ENCODE data around the gene UBASH3B.

The UBASH3B gene

DNA sequence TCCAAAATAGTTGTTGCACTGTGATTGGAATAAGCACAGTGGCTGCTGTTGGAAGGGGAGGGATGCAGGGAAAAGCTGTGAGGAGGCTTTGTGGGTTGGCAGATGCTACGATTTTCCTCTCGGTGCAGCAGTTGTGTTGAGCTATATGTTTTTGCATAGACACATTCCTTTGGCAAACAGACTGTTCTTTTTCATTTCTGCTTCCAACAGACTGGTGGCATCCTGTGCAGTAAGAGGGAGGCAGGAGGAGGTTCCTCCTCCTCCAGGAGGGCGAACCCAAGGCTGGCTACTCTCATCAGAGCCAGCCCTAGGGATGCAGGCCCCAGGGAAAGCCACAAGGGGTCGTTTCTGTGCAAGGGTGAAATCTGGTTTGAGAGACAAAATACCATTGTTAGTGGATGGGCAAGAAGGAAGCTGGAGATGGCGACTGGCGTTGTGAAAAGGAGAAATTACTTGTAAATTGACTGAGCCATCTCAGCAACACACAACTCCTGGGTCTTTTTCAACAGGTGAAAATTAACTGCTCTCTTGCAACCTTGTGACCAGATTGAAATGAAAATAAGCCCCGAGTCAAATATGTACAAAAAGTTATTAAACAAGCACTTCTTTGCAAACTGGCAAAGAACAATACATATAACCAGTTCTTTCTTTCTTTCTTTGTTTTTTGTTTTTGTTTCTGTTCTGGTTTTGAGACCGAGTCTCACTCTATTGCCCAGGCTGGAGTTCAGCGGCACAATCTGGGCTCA lies 26.5 kb upstream of the UBASH3B start:
- TF ChIP-seq, protein P1, sequence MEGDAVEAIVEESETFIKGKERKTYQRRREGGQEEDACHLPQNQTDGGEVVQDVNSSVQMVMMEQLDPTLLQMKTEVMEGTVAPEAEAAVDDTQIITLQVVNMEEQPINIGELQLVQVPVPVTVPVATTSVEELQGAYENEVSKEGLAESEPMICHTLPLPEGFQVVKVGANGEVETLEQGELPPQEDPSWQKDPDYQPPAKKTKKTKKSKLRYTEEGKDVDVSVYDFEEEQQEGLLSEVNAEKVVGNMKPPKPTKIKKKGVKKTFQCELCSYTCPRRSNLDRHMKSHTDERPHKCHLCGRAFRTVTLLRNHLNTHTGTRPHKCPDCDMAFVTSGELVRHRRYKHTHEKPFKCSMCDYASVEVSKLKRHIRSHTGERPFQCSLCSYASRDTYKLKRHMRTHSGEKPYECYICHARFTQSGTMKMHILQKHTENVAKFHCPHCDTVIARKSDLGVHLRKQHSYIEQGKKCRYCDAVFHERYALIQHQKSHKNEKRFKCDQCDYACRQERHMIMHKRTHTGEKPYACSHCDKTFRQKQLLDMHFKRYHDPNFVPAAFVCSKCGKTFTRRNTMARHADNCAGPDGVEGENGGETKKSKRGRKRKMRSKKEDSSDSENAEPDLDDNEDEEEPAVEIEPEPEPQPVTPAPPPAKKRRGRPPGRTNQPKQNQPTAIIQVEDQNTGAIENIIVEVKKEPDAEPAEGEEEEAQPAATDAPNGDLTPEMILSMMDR (IDR thresholded peaks at IDR 0.05; ENCODE audit: insufficient read depth, low read length), result peak; percentile 85
- TF ChIP-seq SPI1 (IDR thresholded peaks at IDR 0.05; ENCODE audit: borderline replicate concordance, low read depth), result no peak
- H3K4me3 ChIP-seq (replicated peaks; ENCODE audit: insufficient read depth, low read length), result no peak overlapping the region
- H3K27ac ChIP-seq (replicated peaks), result no peak overlapping the region
- no peaks in the 10 kb centered on the region for H3K27me3 ChIP-seq (ENCODE audit: insufficient read depth, poor library complexity, severe bottlenecking)
- peak; percentile 52 to 81 for DNase-seq (ENCODE audit: low read depth in 1 of 2, low spot score in 1 of 2)

DNA sequence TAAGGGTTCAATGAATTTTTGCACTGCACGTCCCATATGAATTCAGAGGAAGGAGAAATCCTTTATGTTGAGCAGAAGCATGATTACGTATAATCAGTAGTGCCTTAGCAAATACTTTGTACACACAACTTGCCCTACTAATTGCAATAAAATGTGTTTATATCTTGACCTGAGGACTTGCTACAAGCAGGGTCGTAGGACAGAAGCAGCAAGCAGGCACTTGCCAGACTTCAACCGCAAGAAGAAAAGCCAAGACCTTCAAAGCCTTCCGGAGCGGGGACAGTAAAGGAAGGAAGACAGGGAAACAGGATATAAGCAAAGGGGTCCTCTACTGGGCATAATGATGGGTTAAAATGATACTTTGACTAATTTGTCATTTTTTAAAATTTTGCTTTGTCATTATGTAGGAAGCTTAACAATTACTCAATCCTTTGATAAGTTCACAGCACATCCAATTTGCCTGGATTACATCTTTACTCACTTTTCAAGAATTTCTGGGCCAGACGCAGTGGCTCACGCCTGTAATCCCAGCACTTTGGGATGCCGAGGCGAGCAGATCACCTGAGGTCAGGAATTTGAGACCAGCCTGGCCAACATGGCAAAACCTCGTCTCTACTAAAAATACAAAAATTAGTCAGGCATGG lies 23.2 kb upstream of the UBASH3B start:
- DNase-seq (ENCODE audit: low read depth in 1 of 2, low spot score in 1 of 2), result no peak
- Histone ChIP-seq H3K27ac (replicated peaks) (no peak overlapping the region), H3K4me3 (replicated peaks; ENCODE audit: insufficient read depth, low read length) (no peak overlapping the region), H3K27me3 (ENCODE audit: insufficient read depth, poor library complexity, severe bottlenecking) (no peaks in the 10 kb centered on the region)
- TF ChIP-seq, protein P1 (IDR thresholded peaks at IDR 0.05; ENCODE audit: insufficient read depth, low read length), result no peak
- TF ChIP-seq SPI1 (IDR thresholded peaks at IDR 0.05; ENCODE audit: borderline replicate concordance, low read depth) (no peak), POLR2AphosphoS5 (IDR thresholded peaks at IDR 0.05; ENCODE audit: low read depth) (no peak), GABPA (IDR thresholded peaks at IDR 0.05; ENCODE audit: low read depth) (no peak)
- TF ChIP-seq, protein P2, sequence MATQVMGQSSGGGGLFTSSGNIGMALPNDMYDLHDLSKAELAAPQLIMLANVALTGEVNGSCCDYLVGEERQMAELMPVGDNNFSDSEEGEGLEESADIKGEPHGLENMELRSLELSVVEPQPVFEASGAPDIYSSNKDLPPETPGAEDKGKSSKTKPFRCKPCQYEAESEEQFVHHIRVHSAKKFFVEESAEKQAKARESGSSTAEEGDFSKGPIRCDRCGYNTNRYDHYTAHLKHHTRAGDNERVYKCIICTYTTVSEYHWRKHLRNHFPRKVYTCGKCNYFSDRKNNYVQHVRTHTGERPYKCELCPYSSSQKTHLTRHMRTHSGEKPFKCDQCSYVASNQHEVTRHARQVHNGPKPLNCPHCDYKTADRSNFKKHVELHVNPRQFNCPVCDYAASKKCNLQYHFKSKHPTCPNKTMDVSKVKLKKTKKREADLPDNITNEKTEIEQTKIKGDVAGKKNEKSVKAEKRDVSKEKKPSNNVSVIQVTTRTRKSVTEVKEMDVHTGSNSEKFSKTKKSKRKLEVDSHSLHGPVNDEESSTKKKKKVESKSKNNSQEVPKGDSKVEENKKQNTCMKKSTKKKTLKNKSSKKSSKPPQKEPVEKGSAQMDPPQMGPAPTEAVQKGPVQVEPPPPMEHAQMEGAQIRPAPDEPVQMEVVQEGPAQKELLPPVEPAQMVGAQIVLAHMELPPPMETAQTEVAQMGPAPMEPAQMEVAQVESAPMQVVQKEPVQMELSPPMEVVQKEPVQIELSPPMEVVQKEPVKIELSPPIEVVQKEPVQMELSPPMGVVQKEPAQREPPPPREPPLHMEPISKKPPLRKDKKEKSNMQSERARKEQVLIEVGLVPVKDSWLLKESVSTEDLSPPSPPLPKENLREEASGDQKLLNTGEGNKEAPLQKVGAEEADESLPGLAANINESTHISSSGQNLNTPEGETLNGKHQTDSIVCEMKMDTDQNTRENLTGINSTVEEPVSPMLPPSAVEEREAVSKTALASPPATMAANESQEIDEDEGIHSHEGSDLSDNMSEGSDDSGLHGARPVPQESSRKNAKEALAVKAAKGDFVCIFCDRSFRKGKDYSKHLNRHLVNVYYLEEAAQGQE (IDR thresholded peaks at IDR 0.05; ENCODE audit: insufficient replicate concordance, low read depth), result no peak

DNA sequence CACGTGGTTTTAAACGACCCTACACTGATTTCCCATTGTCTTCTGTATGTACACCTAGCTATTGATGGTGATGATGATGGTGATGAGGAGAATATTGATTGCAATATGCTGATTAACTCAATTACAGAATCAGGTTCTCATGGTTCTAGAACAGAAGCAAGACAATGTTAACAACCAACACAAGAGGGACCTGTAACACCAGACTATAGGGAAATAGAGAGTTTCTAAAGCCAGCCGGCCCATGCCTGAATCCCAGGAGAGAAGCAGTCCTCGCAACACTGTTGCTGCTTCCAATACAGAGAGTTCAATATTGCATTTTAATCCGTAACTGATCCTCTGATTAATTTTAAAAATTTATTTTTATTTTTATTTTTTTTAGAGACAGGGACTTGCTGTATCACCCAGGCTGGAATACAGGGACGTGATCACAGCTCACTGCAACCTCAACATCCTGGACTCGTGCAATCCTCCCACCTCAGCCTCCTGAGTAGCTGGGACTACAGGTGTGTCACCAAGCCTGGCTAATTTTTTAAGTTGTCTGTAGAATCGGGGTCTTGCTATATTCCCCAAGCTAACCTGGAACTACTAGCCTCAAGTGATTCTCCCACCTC lies 22.2 kb upstream of the UBASH3B start:
- TF ChIP-seq, protein P1 (IDR thresholded peaks at IDR 0.05; ENCODE audit: insufficient read depth, low read length), result peak; percentile 15
- no peak for TF ChIP-seq POLR2AphosphoS5 (IDR thresholded peaks at IDR 0.05; ENCODE audit: low read depth)
- peak in 1 of 2 experiments; percentile 48 for DNase-seq (ENCODE audit: low read depth in 1 of 2, low spot score in 1 of 2)
- Histone ChIP-seq H3K4me3 (replicated peaks; ENCODE audit: insufficient read depth, low read length) (no peak overlapping the region), H3K27me3 (ENCODE audit: insufficient read depth, poor library complexity, severe bottlenecking) (no peaks in the 10 kb centered on the region), H3K27ac (replicated peaks) (no peak overlapping the region)

DNA sequence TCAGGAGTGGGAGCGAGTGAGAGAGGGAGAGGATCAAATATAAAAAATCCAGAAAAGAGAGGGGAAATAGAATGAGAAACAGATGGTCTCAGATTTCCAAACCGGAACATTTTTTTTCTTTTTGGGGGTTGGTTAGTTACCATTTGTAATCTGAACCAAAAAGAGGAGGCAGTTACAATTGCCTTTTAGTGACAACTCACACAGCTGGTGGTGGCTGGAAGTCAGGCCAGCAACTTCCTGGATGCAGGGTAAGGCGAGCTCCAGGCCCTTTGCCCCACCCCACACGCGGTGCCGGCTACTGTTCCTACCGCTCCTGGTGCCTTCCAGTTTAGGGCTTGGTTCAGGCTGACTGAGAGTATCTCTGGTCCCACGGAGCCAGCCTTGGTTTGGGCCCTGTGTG lies 21.0 kb upstream of the UBASH3B start:
- Histone ChIP-seq H3K27me3 (ENCODE audit: insufficient read depth, poor library complexity, severe bottlenecking) (no peaks in the 10 kb centered on the region), H3K4me3 (replicated peaks; ENCODE audit: insufficient read depth, low read length) (no peak overlapping the region), H3K27ac (replicated peaks) (no peak overlapping the region)
- TF ChIP-seq POLR2AphosphoS5 (IDR thresholded peaks at IDR 0.05; ENCODE audit: low read depth), result no peak
- DNase-seq (ENCODE audit: low read depth in 1 of 2, low spot score in 1 of 2), result peak in 1 of 2 experiments; percentile 13

DNA sequence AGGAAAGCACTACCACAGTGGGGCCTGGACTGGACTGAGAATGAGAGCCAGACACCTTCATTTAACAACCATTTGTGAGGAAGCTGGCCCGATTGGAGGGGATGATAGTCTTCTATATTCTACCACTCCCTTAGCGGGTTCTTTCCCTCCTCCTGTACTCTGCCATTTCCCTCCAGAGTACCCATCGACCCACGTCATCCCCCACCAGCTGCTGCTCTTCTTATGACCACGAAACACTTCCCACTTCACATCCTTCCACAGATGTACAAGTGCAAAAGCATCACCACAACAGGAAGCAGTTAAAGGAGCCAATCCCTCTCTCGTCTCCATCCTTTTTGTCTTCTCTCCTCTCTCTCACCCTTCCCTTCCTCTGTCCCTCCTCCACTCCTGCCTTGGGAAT lies 18.0 kb upstream of the UBASH3B start:
- TF ChIP-seq GABPA (IDR thresholded peaks at IDR 0.05; ENCODE audit: low read depth) (no peak), POLR2AphosphoS5 (IDR thresholded peaks at IDR 0.05; ENCODE audit: low read depth) (no peak), SPI1 (IDR thresholded peaks at IDR 0.05; ENCODE audit: borderline replicate concordance, low read depth) (no peak)
- TF ChIP-seq, protein P2 (IDR thresholded peaks at IDR 0.05; ENCODE audit: insufficient replicate concordance, low read depth), result no peak
- TF ChIP-seq, protein P1 (IDR thresholded peaks at IDR 0.05; ENCODE audit: insufficient read depth, low read length), result no peak
- Histone ChIP-seq H3K27me3 (ENCODE audit: insufficient read depth, poor library complexity, severe bottlenecking) (peaks cover under 1% of the 10 kb centered on the region), H3K27ac (replicated peaks) (no peak overlapping the region), H3K4me3 (replicated peaks; ENCODE audit: insufficient read depth, low read length) (no peak overlapping the region)
- no peak for DNase-seq (ENCODE audit: low read depth in 1 of 2, low spot score in 1 of 2)

Data from HL-60 (cell line).